ENCODE measurements around the gene TBC1D22A. TPM values are rescaled to one million over a fixed set of nuclear protein-coding genes. Genes with fewer than 3 reads are reported as not detected.

The TBC1D22A gene
- total RNA-seq, 1 donor from 2014 or later, result 9.4 TPM

- DNase-seq (ENCODE audit: low spot score), result no peak
These were observed 71.7 kb downstream of the TBC1D22A start for GRCh38 chr22:46834021-46834737.

DNA sequence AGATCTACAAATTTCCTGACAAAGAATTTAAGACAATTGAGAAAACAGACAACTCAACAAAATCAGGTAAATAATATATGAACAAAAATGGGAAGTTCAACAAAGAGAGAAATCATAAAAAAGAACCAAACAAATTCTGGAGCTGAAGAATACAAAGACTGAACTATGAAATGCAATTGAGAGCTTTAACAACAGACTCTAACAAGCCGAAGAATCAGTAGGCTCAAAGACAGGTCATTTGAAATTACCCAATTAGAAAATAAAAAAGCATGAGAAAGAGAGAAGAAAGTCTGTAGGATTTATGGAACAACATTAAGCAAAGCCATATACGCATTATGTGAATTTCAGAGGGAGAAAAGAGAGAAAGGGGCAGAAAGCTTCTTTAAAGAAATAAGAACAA lies 72.8 kb downstream of the TBC1D22A start:
- DNase-seq (ENCODE audit: low spot score), result no peak

DNA sequence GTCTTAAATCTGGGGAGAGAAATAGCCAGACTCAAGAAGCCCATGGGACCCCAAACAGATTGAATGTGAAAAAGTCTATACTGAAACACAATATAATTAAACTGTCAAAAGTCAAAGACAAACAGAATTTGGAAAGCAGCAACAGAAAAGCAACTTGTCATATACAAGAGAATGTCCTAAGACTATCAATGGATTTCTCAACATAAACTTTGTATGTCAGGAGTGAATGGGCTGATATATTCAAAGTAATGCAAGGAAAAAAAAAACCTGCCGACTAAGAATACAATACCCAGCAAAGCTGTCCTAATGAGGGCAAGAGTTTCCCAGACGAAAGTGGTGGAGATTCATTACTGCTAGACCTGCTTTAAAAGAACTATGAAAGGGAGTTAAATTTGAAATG lies 73.2 kb downstream of the TBC1D22A start:
- no peak for DNase-seq (ENCODE audit: low spot score)

- DNase-seq (ENCODE audit: low spot score), result no peak
These were observed 79.1 kb downstream of the TBC1D22A start for GRCh38 chr22:46841522-46841921.

DNA sequence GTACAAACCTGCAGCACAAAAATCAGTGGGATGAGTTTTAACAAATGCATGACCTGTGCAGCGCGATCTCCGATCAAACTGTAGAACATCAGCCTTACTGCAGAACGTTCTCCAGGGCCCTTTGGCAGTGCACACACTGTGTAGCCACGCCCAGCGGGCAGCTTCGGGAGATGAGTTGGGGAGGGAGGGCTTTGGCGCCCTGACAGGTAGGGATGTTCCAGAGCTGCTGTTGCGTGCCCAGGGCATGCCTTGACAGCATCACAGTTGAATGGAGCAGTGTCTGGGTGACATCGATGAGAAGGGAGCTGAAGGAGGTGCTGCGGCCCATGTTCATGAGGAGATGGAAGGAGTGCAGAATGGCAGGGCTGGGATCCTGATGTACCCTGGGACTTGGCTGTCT lies 80.2 kb downstream of the TBC1D22A start:
- DNase-seq (ENCODE audit: low spot score), result peak; percentile 53

- DNase-seq (ENCODE audit: low spot score), result no peak
These were observed 81.4 kb downstream of the TBC1D22A start for GRCh38 chr22:46843821-46844255.

DNA sequence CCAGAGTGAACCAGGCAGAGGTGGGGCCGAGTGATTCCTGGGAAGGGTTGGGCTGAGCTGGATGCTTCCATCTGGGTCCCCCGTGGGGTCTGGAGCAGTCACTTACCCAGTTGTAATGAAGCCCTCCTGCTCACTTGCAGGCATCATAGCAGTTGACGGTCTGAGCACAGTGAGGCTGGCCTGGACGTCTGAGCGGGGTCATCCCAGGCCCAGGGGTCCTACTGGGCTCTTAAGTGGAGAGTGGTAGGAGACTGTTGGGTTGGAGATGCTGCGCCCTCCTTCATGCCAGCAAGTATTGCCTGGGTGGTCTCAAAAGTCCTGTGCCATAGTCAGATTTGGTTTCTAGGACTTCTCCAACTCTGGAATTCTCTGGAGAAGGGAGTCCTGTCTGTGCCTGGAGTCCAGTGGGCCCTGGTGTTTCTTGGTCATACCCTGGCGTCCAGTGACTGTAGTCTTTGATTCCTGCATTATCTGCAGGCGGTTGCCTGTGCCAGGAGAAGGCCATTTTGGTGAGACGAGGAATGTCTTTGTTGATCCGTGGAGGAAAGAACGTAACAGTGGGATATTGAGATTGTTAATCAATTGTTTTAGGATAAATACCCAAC lies 82.3 kb downstream of the TBC1D22A start:
- no peak for DNase-seq (ENCODE audit: low spot score)

DNA sequence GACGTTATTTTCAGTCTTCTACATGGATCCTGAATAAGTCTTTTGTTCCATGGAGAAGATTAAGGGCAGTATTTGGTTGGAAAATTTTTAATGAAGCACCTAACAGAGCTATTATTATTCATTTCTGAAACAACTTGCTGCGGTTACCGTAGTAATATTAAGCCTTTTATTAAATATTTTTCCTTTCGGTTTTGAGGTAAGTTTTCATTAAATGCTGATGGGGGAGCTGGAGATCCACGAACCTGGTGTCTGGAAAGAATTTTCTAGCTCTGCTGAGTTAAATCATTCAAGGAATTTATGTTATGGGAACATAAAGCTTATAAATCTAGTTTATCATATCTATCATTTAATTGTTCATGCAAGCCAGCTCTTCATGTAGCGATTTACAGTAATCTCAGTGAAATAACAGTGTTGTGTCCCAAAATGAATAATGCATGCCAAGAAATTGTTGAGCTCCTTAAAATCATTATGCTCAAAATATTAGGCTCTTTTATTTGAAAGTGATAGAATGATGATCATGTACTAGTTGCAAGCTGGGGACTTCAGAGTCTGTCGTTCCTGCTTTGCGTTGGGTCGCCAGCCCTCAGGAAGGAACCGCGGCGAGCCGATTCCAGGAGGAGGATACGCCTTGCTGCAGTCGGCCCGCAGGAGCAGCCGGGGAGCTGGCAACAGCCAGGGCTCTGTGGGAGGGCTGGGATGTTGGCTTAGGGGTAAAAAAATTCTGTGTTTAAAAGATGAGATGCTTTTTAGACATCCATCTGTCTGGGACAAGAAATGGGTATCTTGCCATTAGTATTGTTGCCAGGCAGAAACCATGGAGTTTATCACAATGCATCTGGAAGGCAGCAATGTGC lies 83.1 kb downstream of the TBC1D22A start:
- DNase-seq (ENCODE audit: low spot score), result peak; percentile 65

GRCh38 chr22:46846150-46846831 lies 83.8 kb downstream of the TBC1D22A start:
- DNase-seq (ENCODE audit: low spot score), result no peak

DNA sequence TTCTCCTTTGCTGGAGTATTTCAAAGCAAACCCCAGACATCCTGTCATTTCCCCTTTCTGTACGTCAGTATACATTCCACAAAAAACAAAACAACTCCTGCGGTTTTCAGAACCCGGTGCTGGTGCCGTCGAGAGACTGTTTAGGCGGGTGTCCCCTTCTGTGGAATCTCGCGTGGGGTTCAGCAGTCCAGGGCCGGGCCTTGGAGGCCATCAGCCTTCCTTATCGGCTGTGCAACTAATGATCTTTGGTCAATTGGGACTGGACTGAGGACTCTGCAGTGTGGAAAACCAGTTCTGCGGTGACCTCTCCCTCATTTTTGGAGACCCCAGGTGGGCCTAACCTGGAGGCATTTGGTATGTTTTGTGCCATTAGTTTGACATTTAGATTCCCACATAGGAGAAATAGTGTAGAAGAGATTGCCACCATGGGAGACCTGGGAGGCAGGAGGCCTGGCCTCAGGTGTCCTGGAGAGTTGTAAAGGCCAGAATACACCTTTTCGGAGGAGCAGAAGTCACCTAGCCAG lies 84.4 kb downstream of the TBC1D22A start:
- DNase-seq (ENCODE audit: low spot score), result no peak

DNA sequence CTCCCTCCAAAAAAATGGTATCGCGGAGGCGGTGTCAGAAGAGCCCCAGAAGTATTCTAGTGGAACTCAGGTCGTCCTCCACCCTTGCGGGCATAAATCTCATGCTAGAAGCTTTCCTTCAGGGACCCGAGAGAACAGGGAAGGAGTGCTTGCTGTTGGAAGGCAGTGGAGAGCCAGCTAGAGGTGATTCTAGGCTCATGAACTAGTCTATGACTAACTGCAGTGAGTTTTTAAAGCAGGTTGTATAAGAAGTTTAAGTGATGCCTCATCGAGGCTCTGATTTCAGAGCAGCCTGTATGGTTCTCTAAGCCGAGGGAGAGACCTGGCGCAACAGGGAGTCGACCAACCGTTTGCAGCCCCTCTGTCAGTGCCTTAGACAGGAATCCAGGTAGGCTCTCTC lies 85.7 kb downstream of the TBC1D22A start:
- peak; percentile 15 for DNase-seq (ENCODE audit: low spot score)

- DNase-seq (ENCODE audit: low spot score), result no peak
These were observed 86.7 kb downstream of the TBC1D22A start for GRCh38 chr22:46849101-46849500.

GRCh38 chr22:46849951-46850350 lies 87.5 kb downstream of the TBC1D22A start:
- no peak for DNase-seq (ENCODE audit: low spot score)

DNA sequence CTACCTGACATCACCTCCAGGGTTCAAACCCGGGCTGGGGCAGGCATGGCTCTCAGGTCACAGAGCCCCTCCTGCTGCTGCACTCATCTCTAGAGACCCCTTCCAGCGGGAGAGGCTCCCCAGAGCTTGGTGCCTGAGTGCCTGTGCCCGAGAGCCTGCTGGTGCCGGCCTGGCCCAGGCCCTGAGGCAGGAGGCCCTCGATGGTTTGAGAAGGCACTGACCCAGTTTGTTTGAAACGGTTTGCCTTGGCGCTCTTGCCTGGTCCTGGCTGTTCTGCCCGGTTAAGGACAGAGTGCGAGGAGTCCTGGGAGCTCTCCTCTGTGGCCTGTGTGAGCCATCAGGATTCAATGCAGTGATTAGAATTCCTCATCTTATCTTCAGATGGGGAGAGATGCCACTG lies 88.9 kb downstream of the TBC1D22A start:
- no peak for DNase-seq (ENCODE audit: low spot score)

DNA sequence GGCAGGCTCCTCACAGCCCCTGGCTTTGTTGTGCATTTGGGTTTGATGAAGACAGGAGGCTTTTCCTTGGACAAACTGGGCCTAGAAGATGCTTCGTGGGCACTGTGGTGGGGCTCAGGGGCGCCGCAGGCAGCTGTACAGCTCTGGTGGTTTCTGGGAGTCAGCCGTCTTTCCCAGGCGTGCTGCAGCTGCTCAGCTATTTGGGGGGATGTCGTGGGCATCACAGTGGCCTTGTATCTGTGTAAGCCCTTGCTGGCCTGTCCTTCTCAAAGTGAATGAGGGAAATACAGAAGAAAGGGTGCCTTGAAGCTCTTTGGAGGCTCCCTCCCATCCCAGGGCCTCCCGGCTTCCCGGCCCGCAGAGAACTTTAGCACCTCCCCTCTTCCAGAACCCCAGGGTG lies 89.5 kb downstream of the TBC1D22A start:
- no peak for DNase-seq (ENCODE audit: low spot score)

GRCh38 chr22:46852771-46853170 lies 90.3 kb downstream of the TBC1D22A start:
- DNase-seq (ENCODE audit: low spot score), result no peak

DNA sequence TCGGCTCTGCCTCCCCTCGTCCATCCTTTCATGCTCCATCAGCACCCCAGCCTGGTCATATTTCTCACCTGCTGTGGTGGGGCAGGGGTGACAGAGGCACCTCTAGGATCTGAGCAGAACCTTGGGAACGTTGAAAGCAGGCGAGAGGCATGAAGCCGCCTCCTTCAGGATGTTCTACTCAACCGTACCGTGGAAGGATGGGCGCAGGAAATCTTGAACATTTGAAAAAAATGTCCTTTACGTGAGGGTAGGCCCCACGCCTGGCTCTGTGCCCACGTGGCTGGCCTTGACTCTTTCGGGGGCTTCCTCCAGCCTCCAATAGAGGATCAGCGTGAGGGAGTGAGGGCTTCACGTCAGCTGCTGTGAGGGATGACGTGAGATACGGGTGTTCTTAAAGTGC lies 90.7 kb downstream of the TBC1D22A start:
- no peak for DNase-seq (ENCODE audit: low spot score)

DNA sequence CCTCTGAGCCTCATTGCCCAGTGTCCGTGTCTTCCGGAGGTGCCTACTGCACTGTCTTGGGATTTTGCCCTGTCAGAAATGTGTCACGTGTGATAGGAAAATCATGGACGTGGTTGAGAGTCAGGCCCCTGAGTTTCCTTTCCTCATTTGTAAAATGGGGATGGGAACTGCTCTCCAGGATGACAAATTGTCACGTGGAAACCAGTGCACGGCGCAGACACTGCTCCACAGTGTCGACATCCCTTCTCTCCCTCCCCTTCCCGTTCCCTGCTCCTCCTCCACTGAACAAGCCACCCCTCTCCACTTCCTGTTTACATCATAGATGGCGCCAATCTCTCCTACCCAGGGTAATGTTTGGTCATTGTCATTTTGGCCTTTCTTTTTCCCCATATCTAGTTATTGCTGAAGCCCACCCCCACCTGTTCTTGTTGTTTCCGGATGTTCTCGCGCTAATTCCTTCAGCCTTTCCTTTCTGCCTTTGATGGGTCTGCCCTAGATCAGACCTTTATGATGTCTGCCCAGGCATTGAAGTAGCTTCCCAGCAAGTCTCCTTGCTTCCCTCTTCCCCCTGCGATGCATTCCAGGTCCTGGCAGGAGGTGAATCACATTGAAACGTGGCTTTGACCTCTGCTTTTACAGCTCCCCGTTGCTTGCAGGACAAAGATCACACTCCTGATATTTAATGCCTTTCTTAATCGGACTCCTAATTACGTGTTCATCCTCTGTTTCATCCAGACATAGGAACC lies 91.8 kb downstream of the TBC1D22A start:
- DNase-seq (ENCODE audit: low spot score), result peak; percentile 38

DNA sequence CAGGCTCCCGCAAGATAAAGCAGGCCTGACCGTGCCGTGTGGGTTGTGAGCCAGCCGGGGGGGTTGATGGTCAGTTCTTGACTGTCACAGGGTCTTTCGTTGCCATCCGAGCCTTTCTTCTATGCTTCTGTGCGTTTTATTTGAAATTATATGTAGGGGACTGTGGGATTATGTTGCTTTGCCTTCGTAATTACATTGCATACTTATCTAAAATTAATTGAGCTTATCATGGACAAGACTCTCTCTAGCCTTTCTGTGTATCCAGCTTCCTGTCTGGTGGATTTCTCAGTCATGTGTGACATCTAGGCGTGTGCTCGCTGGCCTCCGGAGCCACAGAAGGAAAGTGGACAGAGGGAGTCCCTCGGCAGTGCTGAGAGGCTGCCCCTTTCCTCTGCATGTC lies 93.2 kb downstream of the TBC1D22A start:
- no peak for DNase-seq (ENCODE audit: low spot score)

GRCh38 chr22:46856661-46857060 lies 94.2 kb downstream of the TBC1D22A start:
- no peak for DNase-seq (ENCODE audit: low spot score)
